ENCODE results near the gene SLC30A3. TPM values are rescaled to one million over a fixed set of nuclear protein-coding genes. Genes with fewer than 3 reads are reported as not detected.

The SLC30A3 gene
- total and polyA plus RNA-seq, 2 of the 13 experiments (the other 11 are each of a cell fraction or from before 2014, with no cell fraction given): 0.38 to 0.79 TPM

DNA sequence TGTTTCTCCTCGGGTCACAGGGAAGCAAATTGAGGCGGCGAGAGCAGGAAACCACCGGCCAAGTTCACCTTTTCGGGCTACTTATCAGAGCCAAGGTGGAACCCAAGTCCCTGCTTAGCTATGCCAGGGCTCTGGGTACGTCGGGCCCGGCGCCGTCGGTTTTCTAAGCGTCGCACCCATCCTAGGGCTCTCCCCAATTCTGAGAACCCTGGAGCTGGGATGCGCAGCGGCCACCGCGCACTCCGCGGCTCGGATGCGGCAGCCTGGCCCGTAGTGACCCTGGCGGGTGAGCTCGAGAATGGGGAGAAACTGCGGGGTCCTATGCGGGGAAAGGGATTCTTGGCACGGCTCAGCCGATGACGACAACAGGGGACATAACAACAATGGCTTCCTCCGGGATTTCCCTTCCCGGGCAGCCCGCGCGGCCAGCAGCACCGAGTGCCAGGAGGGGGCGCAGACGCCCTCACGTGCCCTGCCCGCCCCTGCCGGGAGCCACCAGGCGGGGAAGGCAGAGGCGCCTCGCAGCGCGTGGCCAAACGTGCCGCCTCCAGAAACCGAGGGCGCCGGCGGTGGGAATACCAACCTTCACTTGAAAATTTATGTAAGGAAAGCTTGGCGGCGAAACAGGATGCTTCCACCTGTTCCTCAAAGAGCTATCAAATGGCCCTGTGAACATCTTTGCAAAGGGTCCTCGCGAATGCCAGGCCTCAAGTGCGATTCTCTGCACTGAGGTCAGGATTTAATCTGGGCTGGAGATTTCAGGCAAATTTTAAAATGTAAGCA lies 2.1 kb upstream of the SLC30A3 start (continued):
- TF ChIP-seq, protein P1, sequence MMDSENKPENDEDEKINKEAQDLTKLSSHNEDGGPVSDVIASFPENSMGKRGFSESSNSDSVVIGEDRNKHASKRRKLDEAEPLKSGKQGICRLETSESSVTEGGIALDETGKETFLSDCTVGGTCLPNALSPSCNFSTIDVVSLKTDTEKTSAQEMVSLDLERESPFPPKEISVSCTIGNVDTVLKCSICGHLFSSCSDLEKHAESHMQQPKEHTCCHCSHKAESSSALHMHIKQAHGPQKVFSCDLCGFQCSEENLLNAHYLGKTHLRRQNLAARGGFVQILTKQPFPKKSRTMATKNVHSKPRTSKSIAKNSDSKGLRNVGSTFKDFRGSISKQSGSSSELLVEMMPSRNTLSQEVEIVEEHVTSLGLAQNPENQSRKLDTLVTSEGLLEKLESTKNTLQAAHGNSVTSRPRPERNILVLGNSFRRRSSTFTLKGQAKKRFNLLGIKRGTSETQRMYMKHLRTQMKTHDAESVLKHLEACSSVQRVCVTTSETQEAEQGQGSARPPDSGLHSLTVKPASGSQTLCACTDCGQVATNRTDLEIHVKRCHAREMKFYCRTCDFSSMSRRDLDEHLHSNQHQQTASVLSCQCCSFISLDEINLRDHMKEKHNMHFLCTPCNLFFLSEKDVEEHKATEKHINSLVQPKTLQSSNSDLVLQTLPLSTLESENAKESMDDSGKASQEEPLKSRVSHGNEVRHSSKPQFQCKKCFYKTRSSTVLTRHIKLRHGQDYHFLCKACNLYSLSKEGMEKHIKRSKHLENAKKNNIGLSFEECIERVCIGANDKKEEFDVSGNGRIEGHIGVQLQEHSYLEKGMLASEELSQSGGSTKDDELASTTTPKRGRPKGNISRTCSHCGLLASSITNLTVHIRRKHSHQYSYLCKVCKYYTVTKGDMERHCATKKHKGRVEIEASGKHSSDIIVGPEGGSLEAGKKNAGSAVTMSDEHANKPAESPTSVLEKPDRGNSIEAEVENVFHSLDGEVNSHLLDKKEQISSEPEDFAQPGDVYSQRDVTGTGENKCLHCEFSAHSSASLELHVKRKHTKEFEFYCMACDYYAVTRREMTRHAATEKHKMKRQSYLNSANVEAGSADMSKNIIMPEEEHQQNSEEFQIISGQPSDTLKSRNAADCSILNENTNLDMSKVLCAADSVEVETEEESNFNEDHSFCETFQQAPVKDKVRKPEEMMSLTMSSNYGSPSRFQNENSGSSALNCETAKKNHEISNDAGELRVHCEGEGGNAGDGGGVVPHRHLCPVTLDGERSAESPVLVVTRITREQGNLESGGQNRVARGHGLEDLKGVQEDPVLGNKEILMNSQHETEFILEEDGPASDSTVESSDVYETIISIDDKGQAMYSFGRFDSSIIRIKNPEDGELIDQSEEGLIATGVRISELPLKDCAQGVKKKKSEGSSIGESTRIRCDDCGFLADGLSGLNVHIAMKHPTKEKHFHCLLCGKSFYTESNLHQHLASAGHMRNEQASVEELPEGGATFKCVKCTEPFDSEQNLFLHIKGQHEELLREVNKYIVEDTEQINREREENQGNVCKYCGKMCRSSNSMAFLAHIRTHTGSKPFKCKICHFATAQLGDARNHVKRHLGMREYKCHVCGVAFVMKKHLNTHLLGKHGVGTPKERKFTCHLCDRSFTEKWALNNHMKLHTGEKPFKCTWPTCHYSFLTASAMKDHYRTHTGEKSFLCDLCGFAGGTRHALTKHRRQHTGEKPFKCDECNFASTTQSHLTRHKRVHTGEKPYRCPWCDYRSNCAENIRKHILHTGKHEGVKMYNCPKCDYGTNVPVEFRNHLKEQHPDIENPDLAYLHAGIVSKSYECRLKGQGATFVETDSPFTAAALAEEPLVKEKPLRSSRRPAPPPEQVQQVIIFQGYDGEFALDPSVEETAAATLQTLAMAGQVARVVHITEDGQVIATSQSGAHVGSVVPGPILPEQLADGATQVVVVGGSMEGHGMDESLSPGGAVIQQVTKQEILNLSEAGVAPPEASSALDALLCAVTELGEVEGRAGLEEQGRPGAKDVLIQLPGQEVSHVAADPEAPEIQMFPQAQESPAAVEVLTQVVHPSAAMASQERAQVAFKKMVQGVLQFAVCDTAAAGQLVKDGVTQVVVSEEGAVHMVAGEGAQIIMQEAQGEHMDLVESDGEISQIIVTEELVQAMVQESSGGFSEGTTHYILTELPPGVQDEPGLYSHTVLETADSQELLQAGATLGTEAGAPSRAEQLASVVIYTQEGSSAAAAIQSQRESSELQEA (CRISPR knock-in tag; IDR thresholded peaks at IDR 0.05; ENCODE audit: not compliant biosample characterization): no peak
- TF ChIP-seq ZNF3 (CRISPR knock-in tag; IDR thresholded peaks at IDR 0.05): no peak
